Pancreas (tissue), 10 donors: ENCODE data around the gene CMAS. TPM values are rescaled to one million over a fixed set of nuclear protein-coding genes. Genes with fewer than 3 reads are reported as not detected.
"Not testable (repeated sequence)": the region's sequence is repeated elsewhere in the genome, so short reads cannot be mapped to it uniquely, and the experiment has no call there.

ENCODE experiments used
- ATAC-seq, 4 donors: fragments of 200-7000 bp; cut with Tn5 transposase; one replicate each; pipeline versions ENCODE4 v1.8.0 to v1.9.1; 2020; ENCODE audit warnings: mild to moderate bottlenecking in 4 of 4, moderate library complexity in 4 of 4
- DNase-seq, 6 donors: peaks; one replicate each; pipeline ENCODE4 v3.0.0-alpha.2; 2020
- FAIRE-seq: peaks from 2 replicates; lab custom pipeline; 2012; peaks lifted over from hg19 to GRCh38; lab: Jason Lieb, UNC
- H3K27ac ChIP-seq, 4 donors: fragments of 200-600 bp; sonication (generic); 1 replicate in 3 of 4; 2 replicates in 1 of 4; pipeline versions ENCODE4 v1.5.0 to v1.8.0; 2020
- H3K27me3 ChIP-seq, 4 donors: fragments of 200-600 bp; one replicate each; pipeline ENCODE4 v1.8.0; 2021
- H3K36me3 ChIP-seq, 3 donors: fragments of 200-600 bp; sonication (generic) in 1 of 3; one replicate each; pipeline versions ENCODE4 v1.5.0 to v1.8.0; 2020 to 2021
- H3K4me1 ChIP-seq, 3 donors: fragments of 200-600 bp; one replicate each; pipeline ENCODE4 v1.8.0; 2021
- H3K4me3 ChIP-seq, 4 donors: fragments of 200-600 bp; sonication (generic) in 2 of 4; one replicate each; pipeline versions ENCODE4 v1.5.0 to v1.8.0; 2020 to 2021
- H3K9me3 ChIP-seq, 4 donors: fragments of 200-600 bp; one replicate each; pipeline ENCODE4 v1.8.0; 2021
- WGBS, 2 donors: extraction: QIAGEN DNeasy Blood & Tissue Kit; methylation state at CpG; one replicate each; pipeline ENCODE4 v1.1.7; 2013; 5-methylcytosine and 5-hydroxymethylcytosine counted together
- intact Hi-C, 3 donors: fragments of 100-400 bp; cut with DNase I; formaldehyde crosslinking; loops; one replicate each; pipeline versions ENCODE4 v1.11.1 to v1.14.2; 2022
- polyA plus RNA-seq, 2 donors: library from polyadenylated mRNA; stranded (reverse); fragments of 200-250 nt; gene quantifications; one replicate each; pipeline ENCODE4 v1.2.3, GENCODE V29; 2013
- total RNA-seq, 6 donors: library from RNA; stranded (reverse); fragmentation: NEBNext Ultra II Directional in 4 of 6; extraction: Animal tissue kit (Norgen Biotek cat#: 25700) in 4 of 6; gene quantifications; one replicate each; pipeline versions ENCODE4 v1.2.1 to v1.2.4, GENCODE V29; 2021 to 2023
- TF ChIP-seq, protein P1 (sequence below), 4 donors: fragments of 200-600 bp; sonication (generic) in 3 of 4; IDR thresholded peaks; one replicate each; pipeline versions ENCODE4 v1.5.0 to v1.8.0; 2021; ENCODE audit warnings: antibody characterized with exemption in 4 of 4
- donor health status: healthy with polysubstance abuse.
- donor health status: DM: no; HTN: no; CAD: no; lungs with moderate emphysema.
- donor health status: DM: no; HTN: no; CAD: no.
- donor health status: control.
- donor health status: control.
- donor health status: Bipolar disorder and iron deficiency.
- donor health status: DM: yes; HTN: yes; CAD: no.
- donor health status: DM: no; HTN: no; CAD: no.
- donor health status: DM: no; HTN: no; CAD: no.
- donor health status: DM: yes; HTN: yes; CAD: no.

CMAS gene
- total and polyA plus RNA-seq, 8 donors: 10.9 to 23.6 (median 16.0) TPM

DNA sequence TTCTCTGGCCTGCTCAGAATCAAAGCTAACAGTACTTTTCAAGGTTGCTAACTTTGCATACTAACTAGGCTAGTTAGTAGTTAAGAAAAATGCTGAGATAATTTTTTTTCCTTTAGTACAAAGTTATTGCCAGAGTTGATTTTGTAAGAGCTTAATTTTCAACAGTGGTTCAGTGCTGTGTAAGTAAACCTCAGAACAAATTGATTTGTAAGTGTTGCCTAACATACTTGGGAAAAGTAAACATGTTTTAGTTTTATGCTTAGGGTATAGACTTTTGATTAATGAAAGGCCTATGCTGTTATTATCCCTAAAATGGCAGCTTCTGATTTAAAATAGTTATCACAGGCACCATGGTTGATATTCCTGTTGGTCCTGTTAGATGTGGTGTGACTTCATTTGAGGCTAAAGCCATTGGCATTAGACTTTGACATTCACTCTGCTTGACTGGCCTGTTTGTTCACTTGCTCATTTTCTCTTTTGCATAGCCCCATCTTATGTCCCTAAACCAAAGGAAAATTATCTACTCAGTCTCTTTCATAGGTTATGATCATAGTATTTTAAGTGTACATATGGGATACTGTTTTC, 5.2 kb downstream of the CMAS start:
- Histone ChIP-seq H3K9me3 (no peaks in the 10 kb centered on the region), H3K27ac (peak overlapping the region in 1 of 4 donors; percentile 6), H3K36me3 (peaks cover 0 to 7% (median 4%) of the 10 kb centered on the region in 3 donors), H3K4me3 (no peak overlapping the region), H3K4me1 (peaks cover 19 to 31% (median 22%) of the 10 kb centered on the region in 3 donors), H3K27me3 (no peaks in the 10 kb centered on the region)
- ATAC-seq: peak in 2 of 4 donors; percentile 12 to 35
- intact Hi-C loops: no loop called here
- no peak for FAIRE-seq
- no peak for DNase-seq
- TF ChIP-seq, protein P1, sequence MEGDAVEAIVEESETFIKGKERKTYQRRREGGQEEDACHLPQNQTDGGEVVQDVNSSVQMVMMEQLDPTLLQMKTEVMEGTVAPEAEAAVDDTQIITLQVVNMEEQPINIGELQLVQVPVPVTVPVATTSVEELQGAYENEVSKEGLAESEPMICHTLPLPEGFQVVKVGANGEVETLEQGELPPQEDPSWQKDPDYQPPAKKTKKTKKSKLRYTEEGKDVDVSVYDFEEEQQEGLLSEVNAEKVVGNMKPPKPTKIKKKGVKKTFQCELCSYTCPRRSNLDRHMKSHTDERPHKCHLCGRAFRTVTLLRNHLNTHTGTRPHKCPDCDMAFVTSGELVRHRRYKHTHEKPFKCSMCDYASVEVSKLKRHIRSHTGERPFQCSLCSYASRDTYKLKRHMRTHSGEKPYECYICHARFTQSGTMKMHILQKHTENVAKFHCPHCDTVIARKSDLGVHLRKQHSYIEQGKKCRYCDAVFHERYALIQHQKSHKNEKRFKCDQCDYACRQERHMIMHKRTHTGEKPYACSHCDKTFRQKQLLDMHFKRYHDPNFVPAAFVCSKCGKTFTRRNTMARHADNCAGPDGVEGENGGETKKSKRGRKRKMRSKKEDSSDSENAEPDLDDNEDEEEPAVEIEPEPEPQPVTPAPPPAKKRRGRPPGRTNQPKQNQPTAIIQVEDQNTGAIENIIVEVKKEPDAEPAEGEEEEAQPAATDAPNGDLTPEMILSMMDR (IDR thresholded peaks at IDR 0.05): no peak

DNA sequence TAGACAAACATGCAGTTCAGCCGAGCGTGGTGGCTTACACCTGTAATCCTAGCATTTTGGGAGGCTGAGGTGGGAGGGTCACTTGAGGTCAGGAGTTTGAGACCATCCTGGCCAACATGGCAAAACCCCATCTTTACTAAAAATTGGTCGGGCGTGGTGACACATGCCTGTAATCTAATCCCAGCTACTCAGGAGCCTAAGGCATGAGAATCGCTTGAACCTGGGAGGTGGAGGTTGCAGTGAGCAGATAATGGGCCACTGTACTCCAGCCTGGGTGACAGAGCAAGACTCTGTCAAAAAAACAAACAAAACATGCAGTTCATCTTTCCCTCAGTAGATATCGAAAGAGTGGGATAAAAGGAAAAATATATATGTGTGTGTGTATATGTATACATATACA, 7.0 kb downstream of the CMAS start:
- H3K27ac ChIP-seq, DNase-seq, ATAC-seq, H3K4me3 ChIP-seq, FAIRE-seq, H3K27me3 ChIP-seq, intact Hi-C loops, H3K9me3 ChIP-seq: not testable (repeated sequence)
- WGBS, 2 donors: 86 to 88% methylated on average over 6 of the region's 6 CpGs
- Histone ChIP-seq H3K36me3 (peaks cover 0 to 10% (median 7%) of the 10 kb centered on the region in 3 donors), H3K4me1 (peaks cover 14 to 26% (median 15%) of the 10 kb centered on the region in 3 donors)

DNA sequence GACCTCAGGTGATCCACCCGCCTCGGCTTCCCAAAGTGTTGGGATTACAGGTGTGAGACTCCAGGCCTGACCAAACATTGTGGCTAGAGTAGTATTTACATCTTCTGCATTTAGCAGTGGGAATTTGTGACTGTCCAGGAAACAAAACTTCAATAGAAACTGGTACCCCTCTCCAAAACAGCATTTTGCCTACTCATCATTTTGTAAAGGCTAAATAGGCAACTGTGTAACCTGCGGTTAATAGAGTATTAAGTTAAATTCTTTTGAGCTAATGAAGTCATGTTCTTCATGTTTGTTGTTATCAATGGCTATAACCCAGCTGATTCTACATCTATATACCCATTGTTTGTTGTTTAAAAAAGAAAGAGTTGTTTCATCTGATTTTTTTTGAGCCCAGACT, 8.1 kb downstream of the CMAS start:
- ATAC-seq: no peak
- TF ChIP-seq, protein P1 (IDR thresholded peaks at IDR 0.05): no peak
- no peak for DNase-seq
- FAIRE-seq: no peak
- 95 to 97% methylated on average over 3 of the region's 3 CpGs for WGBS, 2 donors
- Histone ChIP-seq H3K4me1 (peaks cover 13 to 20% (median 15%) of the 10 kb centered on the region in 3 donors), H3K9me3 (no peaks in the 10 kb centered on the region), H3K36me3 (peaks cover 0 to 20% (median 7%) of the 10 kb centered on the region in 3 donors), H3K4me3 (no peak overlapping the region), H3K27me3 (no peaks in the 10 kb centered on the region), H3K27ac (no peak overlapping the region)
- intact Hi-C loops: no loop called here

DNA sequence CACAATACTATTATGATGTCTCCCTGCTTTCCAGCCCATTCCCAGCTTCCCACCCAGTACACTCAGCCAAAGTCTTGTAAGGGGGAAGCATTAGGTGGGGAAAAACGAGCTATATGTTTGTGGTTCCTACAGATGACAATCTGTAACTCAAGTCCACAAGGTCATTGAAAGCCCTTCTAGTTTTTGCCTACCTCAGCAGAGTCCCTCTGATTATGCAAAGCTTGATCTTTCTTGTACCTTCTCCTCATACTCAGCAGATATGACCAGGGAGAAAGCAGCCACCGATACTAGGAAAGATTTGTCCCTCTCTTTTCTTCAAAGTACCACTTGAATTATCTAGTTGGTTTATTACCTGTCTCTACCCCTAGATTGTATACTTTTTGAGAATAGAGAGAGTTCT, 10.6 kb downstream of the CMAS start:
- H3K27ac ChIP-seq: no peak overlapping the region
- peaks cover 0 to 37% (median 10%) of the 10 kb centered on the region in 3 donors for H3K36me3 ChIP-seq
- no peaks in the 10 kb centered on the region for H3K9me3 ChIP-seq
- peaks cover 1 to 2% (median 1%) of the 10 kb centered on the region in 3 donors for H3K4me1 ChIP-seq
- ATAC-seq (no peak), DNase-seq (no peak), FAIRE-seq (no peak)
- intact Hi-C loops: no loop called here
- 74 to 83% methylated on average over 2 of the region's 2 CpGs for WGBS, 2 donors
- no peaks in the 10 kb centered on the region for H3K27me3 ChIP-seq
- H3K4me3 ChIP-seq: no peak overlapping the region
- TF ChIP-seq, protein P1 (IDR thresholded peaks at IDR 0.05): no peak

DNA sequence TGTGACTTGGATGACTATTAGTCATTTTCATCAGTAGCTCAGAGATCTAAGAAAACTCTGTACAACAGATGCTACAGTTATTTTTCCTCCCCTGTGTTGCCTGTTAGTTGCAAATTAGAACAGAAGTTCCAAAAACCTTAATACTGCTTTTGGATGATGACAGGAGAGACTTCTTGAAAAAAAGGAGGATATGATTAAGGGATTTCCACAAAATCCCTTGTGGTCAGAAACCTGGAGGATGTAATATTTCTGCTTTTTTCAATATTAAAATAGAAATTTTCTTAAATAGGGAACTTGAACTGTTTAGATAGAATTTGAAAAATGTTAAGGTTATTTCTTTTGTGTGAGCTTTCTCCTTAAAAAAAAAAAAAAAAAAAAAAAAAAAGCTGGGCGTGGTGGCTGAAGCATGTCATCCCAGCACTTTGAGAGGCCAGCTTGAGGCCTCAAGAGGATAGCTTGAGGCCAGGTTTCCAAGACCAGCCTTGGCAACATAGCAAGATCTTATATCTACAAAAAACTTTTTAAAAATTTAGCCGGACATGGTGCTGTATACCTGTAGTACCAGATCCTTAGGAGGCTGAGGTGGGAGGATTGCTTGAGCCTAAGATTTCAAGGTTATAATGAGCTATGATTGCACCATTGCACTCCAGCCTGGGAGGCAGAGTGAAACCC, 14.1 kb downstream of the CMAS start:
- 70 to 99% methylated on average over 2 of the region's 2 CpGs for WGBS, 2 donors
- DNase-seq (no peak), ATAC-seq (no peak), FAIRE-seq (no peak)
- TF ChIP-seq, protein P1 (IDR thresholded peaks at IDR 0.05): no peak
- Histone ChIP-seq H3K4me3 (no peak overlapping the region), H3K27ac (no peak overlapping the region), H3K36me3 (peaks cover 0 to 53% (median 10%) of the 10 kb centered on the region in 3 donors), H3K9me3 (no peaks in the 10 kb centered on the region), H3K4me1 (no peaks in the 10 kb centered on the region), H3K27me3 (no peaks in the 10 kb centered on the region)
- intact Hi-C loops: no loop called here
